ENCODE results near the gene SYK. TPM values are rescaled to one million over a fixed set of nuclear protein-coding genes. Genes with fewer than 3 reads are reported as not detected.
"Not testable (repeated sequence)": the region's sequence is repeated elsewhere in the genome, so short reads cannot be mapped to it uniquely, and the experiment has no call there.

SYK gene
- total RNA-seq, 1 donor from 2014 or later, result 2.0 TPM

GRCh38 chr9:90821236-90821635 lies 19.6 kb downstream of the SYK start:
- not testable (repeated sequence) for DNase-seq (ENCODE audit: low spot score in 2 of 2); FAIRE-seq

- no peak for DNase-seq (ENCODE audit: low spot score in 2 of 2)
- FAIRE-seq, result no peak
Observed at GRCh38 chr9:90821697-90822096, 20.1 kb downstream of the SYK start.

- FAIRE-seq, result no peak
- DNase-seq (ENCODE audit: low spot score in 2 of 2), result no peak
Observed at GRCh38 chr9:90822866-90823265, 21.2 kb downstream of the SYK start.

DNA sequence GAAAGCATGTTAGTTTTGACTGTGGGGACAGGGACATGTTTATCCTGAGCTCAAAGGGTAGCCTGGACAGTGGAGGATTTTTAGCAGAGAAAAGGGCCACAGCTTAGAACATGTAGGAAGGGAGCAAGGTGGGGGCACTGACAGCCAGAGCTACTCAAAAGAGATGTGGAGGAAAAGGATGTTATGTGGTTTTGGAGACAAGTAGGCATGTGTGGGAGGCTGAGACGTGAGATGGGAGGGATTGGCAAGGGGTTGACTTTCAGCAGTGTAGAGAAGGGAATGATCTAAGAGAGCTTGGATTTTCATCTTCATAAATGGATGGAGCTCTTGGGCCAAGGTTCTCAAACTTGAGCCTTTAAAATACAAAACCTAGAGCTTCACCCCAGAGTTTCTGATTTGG lies 24.0 kb downstream of the SYK start:
- FAIRE-seq, result no peak

DNA sequence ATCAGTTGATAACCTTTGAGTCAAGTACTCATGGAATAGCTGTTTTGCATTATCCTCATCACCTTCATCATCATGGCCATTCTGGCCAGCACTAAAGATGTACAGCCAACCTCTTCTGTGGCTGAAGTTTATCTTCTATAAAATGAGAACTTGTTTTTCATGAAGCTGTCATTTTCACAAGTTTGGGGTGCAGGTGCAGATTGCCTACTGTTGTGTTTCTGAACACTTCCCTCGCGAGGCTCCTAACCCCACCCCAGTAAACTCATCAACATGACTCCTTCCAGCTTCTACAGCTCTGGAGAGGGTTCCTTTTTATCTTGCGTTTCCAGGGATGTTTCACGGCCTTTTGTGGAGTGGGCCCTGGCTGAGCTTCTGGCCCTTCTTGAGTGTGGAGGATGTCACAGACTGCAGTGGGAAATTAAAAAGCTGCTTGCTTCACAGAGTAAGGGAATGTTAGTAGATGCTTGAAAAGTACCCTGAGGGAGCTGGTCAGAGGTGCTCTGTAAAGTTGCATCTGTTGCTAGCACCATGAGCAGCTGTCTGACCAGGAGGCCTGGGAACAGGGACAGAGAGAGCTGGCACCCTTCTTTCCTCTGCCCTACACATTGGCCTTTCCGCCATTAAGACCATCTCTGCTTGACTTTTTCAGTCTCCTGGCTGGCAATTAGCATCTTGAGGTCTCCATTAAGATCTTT lies 24.9 kb downstream of the SYK start:
- no peak for FAIRE-seq
- no peak for DNase-seq (ENCODE audit: low spot score in 2 of 2)

More for the DNA sequence above, 24.0 kb downstream of the SYK start:
- DNase-seq (ENCODE audit: low spot score in 2 of 2), result no peak

- DNase-seq (ENCODE audit: low spot score in 2 of 2) (no peak), FAIRE-seq (no peak)
Observed at GRCh38 chr9:90827181-90827871, 25.7 kb downstream of the SYK start.

GRCh38 chr9:90830051-90830450 lies 28.4 kb downstream of the SYK start:
- FAIRE-seq (no peak), DNase-seq (ENCODE audit: low spot score in 2 of 2) (no peak)

DNA sequence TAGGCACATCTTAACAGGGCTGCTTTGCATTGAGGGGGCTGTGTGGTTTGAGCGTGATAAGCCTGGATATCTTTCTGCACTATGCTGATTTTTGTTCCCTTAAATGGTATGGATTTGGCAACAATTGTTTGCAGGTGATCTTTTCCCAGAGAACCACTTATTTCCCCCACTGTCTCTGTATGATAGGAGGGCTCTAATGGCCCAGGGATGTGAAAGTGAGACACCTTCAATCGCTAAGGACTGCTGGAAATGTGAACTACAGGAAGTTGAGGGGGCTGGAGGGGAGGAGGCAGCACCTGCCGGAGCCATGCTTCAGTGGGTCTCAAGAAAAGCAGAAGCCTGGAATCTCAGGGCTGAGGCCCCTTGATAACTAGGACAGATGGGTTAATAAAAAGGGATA lies 29.4 kb downstream of the SYK start:
- DNase-seq (ENCODE audit: low spot score in 2 of 2) (no peak), FAIRE-seq (no peak)

DNA sequence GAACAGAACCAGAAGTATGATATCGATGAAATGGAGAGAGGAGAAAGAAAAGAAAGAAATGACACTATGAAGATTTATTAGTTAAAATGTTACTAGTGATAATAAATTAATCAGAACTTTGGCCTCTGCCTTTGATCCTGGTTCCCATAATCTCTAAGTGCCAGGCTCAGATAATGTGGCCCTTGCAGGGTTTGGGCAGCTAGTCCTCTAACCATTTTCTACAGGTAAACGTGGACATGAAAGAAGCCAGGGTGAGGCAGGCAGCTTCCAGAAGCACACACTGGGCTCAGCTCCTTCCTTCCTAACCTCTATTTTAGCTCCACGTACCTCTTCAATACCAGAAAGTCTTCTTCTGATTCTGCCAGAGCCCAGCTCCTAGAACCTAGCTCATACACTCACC lies 30.6 kb downstream of the SYK start:
- DNase-seq (ENCODE audit: low spot score in 2 of 2) (no peak), FAIRE-seq (no peak)

- no peak for DNase-seq (ENCODE audit: low spot score in 2 of 2)
- FAIRE-seq, result no peak
Observed at GRCh38 chr9:90834828-90835595, 33.4 kb downstream of the SYK start.

GRCh38 chr9:90836411-90837080 lies 34.9 kb downstream of the SYK start:
- FAIRE-seq (no peak), DNase-seq (ENCODE audit: low spot score in 2 of 2) (no peak)

DNA sequence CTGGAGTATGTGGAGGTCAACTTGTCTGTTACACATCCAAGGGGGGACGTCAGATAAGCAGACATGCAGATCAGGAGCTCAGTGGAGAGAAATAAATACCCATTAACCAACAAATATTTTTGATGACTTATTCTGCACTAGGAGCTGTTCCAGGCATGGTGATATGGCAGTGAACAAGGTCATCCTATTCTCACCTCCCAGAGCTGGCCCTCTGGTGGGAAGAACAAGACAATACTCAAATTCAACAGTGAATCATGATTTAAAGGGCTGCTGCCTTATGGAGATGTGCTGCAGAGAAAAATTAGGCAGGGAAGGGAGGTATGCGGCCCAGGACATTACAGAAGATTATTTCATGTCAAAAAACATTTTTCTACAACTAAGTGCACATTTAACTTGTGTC lies 36.5 kb downstream of the SYK start:
- FAIRE-seq (no peak), DNase-seq (ENCODE audit: low spot score in 2 of 2) (no peak)

DNA sequence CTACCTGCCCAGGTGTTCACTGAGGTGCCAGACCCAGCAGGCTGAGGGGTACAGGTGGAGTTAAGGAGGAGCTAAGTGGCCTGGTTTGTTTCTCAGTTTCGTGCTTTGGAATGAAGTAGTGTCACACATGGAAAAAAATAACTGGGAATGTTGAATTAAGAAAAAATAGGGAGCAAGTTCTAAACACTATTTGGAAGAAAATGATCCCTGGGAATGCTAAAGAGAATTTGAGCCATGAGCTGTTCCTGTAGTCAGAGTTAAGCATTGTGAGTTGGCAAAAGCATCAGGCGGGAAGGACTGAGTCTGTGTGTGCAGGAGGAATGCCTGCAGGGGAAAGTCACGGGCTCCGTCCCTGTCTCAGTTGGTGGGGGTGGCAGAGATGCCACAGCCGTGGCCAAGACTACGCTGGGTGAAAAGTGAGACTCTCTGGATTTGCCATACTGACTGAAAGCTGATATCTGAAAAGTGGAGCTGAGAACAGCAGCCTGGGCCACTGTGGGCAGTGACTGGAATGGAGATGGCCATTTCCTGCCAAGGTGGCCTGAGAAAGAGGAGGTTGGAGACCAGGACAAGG lies 37.0 kb downstream of the SYK start:
- FAIRE-seq (no peak), DNase-seq (ENCODE audit: low spot score in 2 of 2) (no peak)

DNA sequence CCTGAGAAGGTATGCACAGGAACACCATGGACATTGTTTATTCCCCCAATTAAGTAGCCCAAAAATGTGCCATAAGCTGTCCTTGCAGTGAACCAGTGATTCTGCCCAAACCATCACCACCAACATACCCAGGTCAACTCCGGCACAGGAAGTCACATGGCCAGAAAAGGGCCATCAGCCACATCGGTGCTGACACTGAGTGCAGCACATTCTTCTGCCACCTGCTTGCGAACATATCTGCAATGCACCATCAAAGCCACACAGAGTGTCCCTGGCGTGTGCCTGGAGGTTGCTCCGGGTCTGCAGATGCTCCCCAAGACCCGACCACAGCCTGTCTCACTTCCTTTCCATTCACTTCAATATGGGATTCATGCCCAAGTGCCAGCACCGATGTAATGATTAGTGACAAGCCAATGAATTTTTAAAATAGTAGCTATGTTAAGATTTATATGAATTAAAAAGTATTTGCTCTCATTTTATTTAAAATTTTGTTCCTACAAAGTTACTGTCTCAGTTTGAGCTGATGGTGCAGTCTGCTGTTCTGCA lies 37.6 kb downstream of the SYK start:
- no peak for FAIRE-seq
- DNase-seq (ENCODE audit: low spot score in 2 of 2), result no peak

- DNase-seq (ENCODE audit: low spot score in 2 of 2) (no peak), FAIRE-seq (no peak)
Observed at GRCh38 chr9:90840696-90841095, 39.1 kb downstream of the SYK start.

DNA sequence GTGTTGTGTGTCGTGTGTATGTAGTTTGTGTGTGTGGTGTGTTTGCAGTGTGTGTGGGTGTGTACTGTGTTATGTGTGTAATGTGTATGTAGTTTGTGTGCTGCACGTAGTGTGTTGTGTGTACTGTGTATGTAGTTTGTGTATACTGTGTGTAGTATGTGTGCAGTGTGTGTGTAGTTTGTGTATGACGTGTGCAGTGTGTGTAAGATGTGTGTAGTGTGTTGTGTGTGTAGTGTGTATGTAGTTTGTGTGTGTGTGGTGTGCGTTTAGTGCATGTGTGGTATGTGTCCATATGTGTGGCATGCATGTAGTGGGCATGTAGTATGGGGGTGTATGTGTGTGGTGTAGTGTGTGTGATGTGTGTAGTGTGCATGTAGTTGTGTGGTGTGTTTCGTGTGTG lies 39.6 kb downstream of the SYK start:
- DNase-seq (ENCODE audit: low spot score in 2 of 2) (no peak), FAIRE-seq (no peak)

DNA sequence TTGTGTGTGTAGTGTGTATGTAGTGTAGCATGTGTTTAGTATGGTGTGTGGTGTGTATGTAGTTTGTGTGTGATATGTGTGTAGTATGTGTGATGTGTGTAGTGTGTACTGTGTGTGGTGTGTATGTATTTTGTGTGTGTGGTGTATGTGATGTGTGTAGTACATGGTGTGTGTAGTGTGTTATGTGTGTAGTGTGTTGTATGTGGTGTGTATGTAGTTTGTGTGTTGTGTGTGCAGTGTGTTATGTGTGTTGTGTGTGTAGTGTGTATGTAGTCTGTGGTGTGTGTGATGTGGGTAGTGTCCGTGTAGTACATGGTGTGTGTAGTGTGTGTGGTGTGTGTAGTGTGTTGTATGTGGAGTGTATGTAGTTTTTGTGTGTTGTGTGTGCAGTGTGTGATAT lies 40.0 kb downstream of the SYK start:
- FAIRE-seq (no peak), DNase-seq (ENCODE audit: low spot score in 2 of 2) (no peak)

GRCh38 chr9:90842176-90842777 lies 40.7 kb downstream of the SYK start:
- FAIRE-seq (no peak), DNase-seq (ENCODE audit: low spot score in 2 of 2) (no peak)

DNA sequence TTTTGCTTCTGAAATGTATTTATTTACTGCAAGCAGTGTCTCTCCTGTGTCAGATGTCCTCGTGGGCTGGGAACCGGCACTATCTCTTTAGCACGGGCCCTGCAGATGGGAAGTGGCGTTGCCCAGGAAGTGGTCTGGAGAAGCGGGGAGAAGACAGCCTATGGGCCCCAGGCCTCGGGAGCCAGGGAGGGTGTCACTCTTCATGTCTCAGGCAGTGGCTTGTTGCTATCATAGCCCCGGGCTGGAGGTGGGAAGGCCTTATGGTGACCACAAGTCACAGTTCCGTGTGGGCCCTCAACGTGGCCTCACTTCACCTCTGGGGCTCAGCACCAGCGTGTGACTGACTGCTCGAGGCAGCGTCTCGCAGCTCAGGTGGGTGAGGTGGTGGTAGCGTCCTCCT lies 41.4 kb downstream of the SYK start:
- FAIRE-seq, result no peak

DNA sequence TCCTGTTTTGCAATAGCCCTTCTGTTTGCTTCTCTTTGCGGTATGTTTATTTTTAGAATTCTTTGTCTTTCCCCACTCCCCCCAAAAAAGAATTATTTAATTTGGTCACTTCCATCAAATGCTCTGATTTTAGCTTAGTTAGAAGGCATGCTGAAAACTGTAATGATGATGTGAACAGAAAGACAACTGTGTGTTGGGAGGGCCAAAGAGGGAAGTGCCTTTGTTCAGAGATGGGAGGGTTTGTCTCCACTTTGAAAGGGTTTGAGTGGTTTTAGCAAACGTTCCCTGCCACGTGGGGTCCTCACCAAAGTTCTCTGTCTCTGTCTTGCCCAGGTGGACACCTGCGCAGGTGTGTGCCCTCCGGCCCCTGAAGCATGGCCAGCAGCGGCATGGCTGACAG lies 41.9 kb downstream of the SYK start:
- FAIRE-seq, result no peak
- DNase-seq (ENCODE audit: low spot score in 2 of 2), result no peak

More for the DNA sequence above, 41.4 kb downstream of the SYK start:
- DNase-seq (ENCODE audit: low spot score in 2 of 2), result no peak

Data from frontal cortex (tissue), 4 donors.